HepG2 (cell line): ENCODE data around the gene TRAPPC12. TPM values are rescaled to one million over a fixed set of nuclear protein-coding genes. Genes with fewer than 3 reads are reported as not detected.
A peak's percentile ranks its signal among the peaks of the same experiment; 100 is the strongest.

Experiments used
- AHDC1 ChIP-seq: sonication (generic); formaldehyde crosslinking; IDR thresholded peaks from 2 replicates; pipeline ENCODE4 v1.5.1; 2020; ENCODE audit warnings: mild to moderate bottlenecking, missing genetic modification reagents, borderline replicate concordance
- ATRX ChIP-seq: sonication (generic); formaldehyde crosslinking; IDR thresholded peaks from 2 replicates; pipeline ENCODE4 v1.4.0; 2020; ENCODE audit warnings: missing genetic modification reagents, borderline replicate concordance
- ERF ChIP-seq: IDR thresholded peaks from 2 replicates; pipeline ENCODE4 v1.6.1; 2018; ENCODE audit warnings: missing biosample characterization, missing genetic modification reagents
- GTF3A ChIP-seq: sonication (generic); formaldehyde crosslinking; conservative IDR thresholded peaks from 2 replicates; pipeline ENCODE4 v1.4.0; 2020; ENCODE audit warnings: mild to moderate bottlenecking, missing genetic modification reagents
- HIC2 ChIP-seq: sonication (generic); formaldehyde crosslinking; IDR thresholded peaks from 2 replicates; pipeline ENCODE4 v1.9.0; 2022; ENCODE audit warnings: low read depth, missing genetic modification reagents
- HNRNPUL1 ChIP-seq: fragments of 200-400 bp; formaldehyde crosslinking; IDR thresholded peaks from 2 replicates; pipeline ENCODE4 v1.6.1; 2017; ENCODE audit warnings: low read depth, mild to moderate bottlenecking, low read length, moderate library complexity
- MED8 ChIP-seq: sonication (generic); formaldehyde crosslinking; IDR thresholded peaks from 2 replicates; pipeline ENCODE4 v1.8.1; 2023; ENCODE audit warnings: mild to moderate bottlenecking, missing genetic modification reagents; ENCODE audit not compliant: insufficient replicate concordance
- RFXANK ChIP-seq: IDR thresholded peaks from 2 replicates; pipeline ENCODE4 v1.6.1; 2016
- SNAPC4 ChIP-seq: sonication (generic); formaldehyde crosslinking; IDR thresholded peaks from 2 replicates; pipeline ENCODE4 v1.4.0; 2020; ENCODE audit warnings: mild to moderate bottlenecking, missing genetic modification reagents
- SRF ChIP-seq: IDR thresholded peaks from 2 replicates; pipeline ENCODE4 v1.6.1; 2011; ENCODE audit warnings: mild to moderate bottlenecking, low read depth, low read length, moderate library complexity
- STAG1 ChIP-seq: sonication (generic); formaldehyde crosslinking; IDR thresholded peaks from 2 replicates; pipeline ENCODE4 v1.4.0; 2020; ENCODE audit warnings: missing genetic modification reagents
- ZNF235 ChIP-seq: sonication (generic); formaldehyde crosslinking; IDR thresholded peaks from 2 replicates; pipeline ENCODE4 v1.8.1; 2023; ENCODE audit warnings: mild to moderate bottlenecking, missing genetic modification reagents, borderline replicate concordance
- ZNF432 ChIP-seq: sonication (generic); formaldehyde crosslinking; IDR thresholded peaks from 2 replicates; pipeline ENCODE4 v1.5.0; 2020; ENCODE audit warnings: missing genetic modification reagents, mild to moderate bottlenecking, borderline replicate concordance
- ZNF44 ChIP-seq: sonication (generic); formaldehyde crosslinking; IDR thresholded peaks from 2 replicates; pipeline ENCODE4 v1.5.1; 2020; ENCODE audit warnings: mild to moderate bottlenecking, missing genetic modification reagents
- ZNF572 ChIP-seq: sonication (generic); formaldehyde crosslinking; IDR thresholded peaks from 2 replicates; pipeline ENCODE4 v1.5.1; 2020; ENCODE audit warnings: mild to moderate bottlenecking, missing genetic modification reagents
- polyA plus RNA-seq, 8 experiments: library from polyadenylated mRNA; depleted of rRNA in 3 of 8; stranded (reverse) in 7 of 8; unstranded in 1 of 8; fragments of >200 nt; fragmentation: Illumina TruSeq in 4 of 8; extraction: Trizol in 4 of 8; gene quantifications; 2 replicates each; pipeline versions ENCODE4 v1.2.1 to v1.2.3, GENCODE V29; 2011 to 2016; ENCODE audit warnings: low read depth in 4 of 8, missing spikeins in 1 of 8, mixed read lengths in 1 of 8; ENCODE audit not compliant: insufficient read depth in 1 of 8
- total RNA-seq, 5 experiments: library from RNA; depleted of rRNA; stranded (reverse); fragments of >200 nt; fragmentation: Illumina TruSeq; extraction: Trizol; gene quantifications; 2 replicates each; pipeline ENCODE4 v1.2.3, GENCODE V29; 2016; ENCODE audit warnings: low read depth in 1 of 5

The TRAPPC12 gene
- total and polyA plus RNA-seq, 2 of the 13 experiments (the other 11 are each of a cell fraction or from before 2014, with no cell fraction given) = 46.4 to 97.7 TPM

- TF ChIP-seq AHDC1 (CRISPR knock-in tag) (no peak), ZNF432 (CRISPR knock-in tag) (no peak), HIC2 (CRISPR knock-in tag) (0 out of 2 replicates have a peak, but pooled peaks have one; percentile 31), SRF (no peak), ZNF235 (CRISPR knock-in tag) (peak; percentile 84; the same call in 1 of the 2 replicates), GTF3A (CRISPR knock-in tag) (0 out of 2 replicates have a peak, but pooled peaks have one; percentile 35), MED8 (CRISPR knock-in tag) (no peak), RFXANK (no peak), HNRNPUL1 (no peak; the same call in 1 of the 2 replicates), ZNF44 (CRISPR knock-in tag) (no peak; the same call in 1 of the 2 replicates), SNAPC4 (CRISPR knock-in tag) (peak; percentile 80; the same call in 1 of the 2 replicates), STAG1 (CRISPR knock-in tag) (no peak), ATRX (CRISPR knock-in tag) (no peak), ZNF572 (no peak), ERF (CRISPR knock-in tag) (no peak)
These were observed 139.2 kb downstream of the TRAPPC12 start (continued) for GRCh38 chr2:3518496-3519254.
